Mucosa of gallbladder (tissue), 1 donor: ENCODE data around the gene FMO2. TPM values are rescaled to one million over a fixed set of nuclear protein-coding genes. Genes with fewer than 3 reads are reported as not detected.

Source experiments
- DNase-seq: peaks from one replicate; pipeline ENCODE4 v3.0.0-alpha.2; 2020; ENCODE audit warnings: low spot score
- total RNA-seq: library from RNA; stranded (reverse); gene quantifications from one replicate; pipeline ENCODE4 v1.2.1, GENCODE V29; 2021
- donor health status: DM: no; HTN: no; CAD: no.

FMO2 gene
- total RNA-seq: 3.5 TPM

- DNase-seq: no peak
These were observed at the start of gene FMO2 for GRCh38 chr1:171185091-171185490. Gene FMO2, plus strand, starts transcription at chr1:171185300. Its CDS starts 414 bp downstream, at chr1:171185714.

GRCh38 chr1:171137580-171137979, 47.5 kb upstream of the FMO2 start:
- no peak for DNase-seq

GRCh38 chr1:171138980-171139379, 46.1 kb upstream of the FMO2 start:
- no peak for DNase-seq

GRCh38 chr1:171139890-171140289, 45.2 kb upstream of the FMO2 start:
- no peak for DNase-seq

GRCh38 chr1:171140401-171140800, 44.7 kb upstream of the FMO2 start:
- no peak for DNase-seq

- no peak for DNase-seq
These were observed 44.0 kb upstream of the FMO2 start for GRCh38 chr1:171140956-171141687.

GRCh38 chr1:171141688-171142415, 43.2 kb upstream of the FMO2 start:
- peak; percentile 60 for DNase-seq

GRCh38 chr1:171142416-171143385, 42.4 kb upstream of the FMO2 start:
- peak; percentile 29 for DNase-seq

GRCh38 chr1:171150156-171150555, 34.9 kb upstream of the FMO2 start:
- no peak for DNase-seq

- no peak for DNase-seq
These were observed 32.6 kb upstream of the FMO2 start for GRCh38 chr1:171152549-171152948.

- DNase-seq: no peak
These were observed 29.6 kb upstream of the FMO2 start for GRCh38 chr1:171155484-171155883.

GRCh38 chr1:171158096-171158495, 27.0 kb upstream of the FMO2 start:
- DNase-seq: no peak

- no peak for DNase-seq
These were observed 26.5 kb upstream of the FMO2 start for GRCh38 chr1:171158551-171158950.

GRCh38 chr1:171159148-171159547, 26.0 kb upstream of the FMO2 start:
- no peak for DNase-seq

GRCh38 chr1:171160211-171160610, 24.9 kb upstream of the FMO2 start:
- peak; percentile 16 for DNase-seq

- peak; percentile 70 for DNase-seq
These were observed 24.3 kb upstream of the FMO2 start for GRCh38 chr1:171160639-171161354.

- no peak for DNase-seq
These were observed 23.7 kb upstream of the FMO2 start for GRCh38 chr1:171161431-171161830.

GRCh38 chr1:171166361-171166760, 18.7 kb upstream of the FMO2 start:
- no peak for DNase-seq

- DNase-seq: no peak
These were observed 17.3 kb upstream of the FMO2 start for GRCh38 chr1:171167785-171168184.

- no peak for DNase-seq
These were observed 12.6 kb upstream of the FMO2 start for GRCh38 chr1:171172471-171172870.

GRCh38 chr1:171173069-171173468, 12.0 kb upstream of the FMO2 start:
- no peak for DNase-seq
